Measurements from ENCODE around the gene BEX4.
A peak's percentile ranks its signal among the peaks of the same experiment; 100 is the strongest.
"Not testable (repeated sequence)": the region's sequence is repeated elsewhere in the genome, so short reads cannot be mapped to it uniquely, and the experiment has no call there.

The BEX4 gene, protein sequence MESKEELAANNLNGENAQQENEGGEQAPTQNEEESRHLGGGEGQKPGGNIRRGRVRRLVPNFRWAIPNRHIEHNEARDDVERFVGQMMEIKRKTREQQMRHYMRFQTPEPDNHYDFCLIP

DNA sequence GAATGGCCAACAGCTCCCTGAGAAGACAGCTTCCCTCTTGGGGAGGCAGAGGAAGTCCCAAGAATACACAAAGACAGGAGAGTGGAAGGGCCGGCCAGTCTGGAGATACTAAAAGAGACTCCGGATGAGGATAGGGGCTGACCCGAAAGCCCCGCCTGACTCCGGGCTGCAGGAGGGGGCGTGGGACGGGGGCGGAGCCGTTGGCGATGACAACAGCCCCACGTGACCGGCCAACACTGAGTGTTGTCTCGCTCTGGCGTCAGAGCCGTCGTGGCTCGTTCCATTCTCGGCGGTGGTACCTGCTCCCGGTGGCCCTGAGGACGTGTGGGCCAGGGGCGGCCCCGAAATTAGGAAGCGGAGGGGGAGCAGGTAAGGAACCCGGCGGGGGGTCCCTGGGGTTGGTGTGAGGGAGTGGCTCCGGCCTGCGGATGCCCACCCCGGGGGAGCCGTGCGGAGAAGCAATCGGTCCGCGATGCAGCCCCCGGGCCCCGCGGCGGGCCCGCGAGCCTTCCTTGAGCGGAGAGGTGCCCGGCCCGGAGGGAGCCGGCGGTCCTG is at the start of gene BEX4:
Gene BEX4, plus strand, starts transcription at position 239 of the 555 bp plus-strand sequence. CDS start 1,046 bp downstream, outside the sequence.
- DNase-seq (ENCODE audit: low read depth, low spot score) = peak; percentile 86

DNA sequence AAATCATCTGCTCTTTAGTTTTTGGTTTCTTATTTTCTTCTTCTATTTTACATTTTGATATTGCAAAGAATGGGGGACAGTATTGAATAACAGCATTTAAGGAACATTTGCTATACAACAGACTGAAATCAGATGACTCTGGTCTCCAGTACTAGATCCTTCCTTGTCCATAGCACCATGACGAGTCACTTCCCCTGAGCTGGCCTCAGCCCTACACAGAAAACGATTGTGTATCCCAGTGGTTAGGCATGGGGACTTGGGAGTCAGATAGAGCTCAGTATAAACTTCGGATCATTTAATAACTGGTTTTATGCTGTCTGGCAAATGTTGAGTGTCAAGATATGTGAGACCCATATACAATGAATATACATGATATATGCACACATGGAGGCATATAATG is 44.7 kb upstream of the BEX4 start:
- no peak for DNase-seq (ENCODE audit: low read depth, low spot score)

DNA sequence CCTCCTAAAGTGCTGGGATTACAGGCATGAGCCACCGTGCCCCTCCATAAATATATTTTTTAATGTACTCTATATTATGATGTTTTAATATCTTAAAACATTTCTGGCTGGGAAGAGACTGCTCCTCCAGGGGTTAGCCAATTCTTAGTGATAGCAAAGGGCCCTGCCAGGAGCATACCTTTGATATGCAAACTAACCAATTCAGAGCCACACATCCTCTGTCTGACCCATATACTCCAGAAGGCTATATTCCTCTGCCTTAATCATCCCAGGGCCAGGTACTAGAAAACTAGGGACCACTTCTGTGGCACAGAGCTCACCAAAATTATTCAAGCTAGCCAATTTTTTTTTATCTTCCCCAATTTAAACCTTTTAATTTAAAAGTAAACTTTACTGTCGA is 43.6 kb upstream of the BEX4 start:
- no peak for DNase-seq (ENCODE audit: low read depth, low spot score)

DNA sequence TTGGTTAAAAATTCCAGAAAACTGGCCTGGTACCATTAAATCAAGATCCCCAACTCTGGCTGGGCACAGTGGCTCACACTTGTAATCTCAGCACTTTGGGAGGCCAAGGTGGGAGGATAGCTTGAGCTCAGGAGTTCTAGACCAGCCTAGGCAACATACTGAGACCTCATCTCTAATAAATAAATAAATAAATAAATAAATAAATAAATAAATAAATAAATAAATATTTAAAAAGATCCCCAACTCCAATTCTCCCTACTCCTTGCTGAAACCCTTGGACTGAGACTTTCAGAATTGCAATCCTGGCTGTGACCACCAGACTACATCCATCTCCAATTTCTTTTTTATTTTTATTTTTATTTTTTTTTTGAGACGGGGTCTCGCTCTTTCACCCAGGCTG is 39.7 kb upstream of the BEX4 start:
- not testable (repeated sequence) for DNase-seq (ENCODE audit: low read depth, low spot score)

DNA sequence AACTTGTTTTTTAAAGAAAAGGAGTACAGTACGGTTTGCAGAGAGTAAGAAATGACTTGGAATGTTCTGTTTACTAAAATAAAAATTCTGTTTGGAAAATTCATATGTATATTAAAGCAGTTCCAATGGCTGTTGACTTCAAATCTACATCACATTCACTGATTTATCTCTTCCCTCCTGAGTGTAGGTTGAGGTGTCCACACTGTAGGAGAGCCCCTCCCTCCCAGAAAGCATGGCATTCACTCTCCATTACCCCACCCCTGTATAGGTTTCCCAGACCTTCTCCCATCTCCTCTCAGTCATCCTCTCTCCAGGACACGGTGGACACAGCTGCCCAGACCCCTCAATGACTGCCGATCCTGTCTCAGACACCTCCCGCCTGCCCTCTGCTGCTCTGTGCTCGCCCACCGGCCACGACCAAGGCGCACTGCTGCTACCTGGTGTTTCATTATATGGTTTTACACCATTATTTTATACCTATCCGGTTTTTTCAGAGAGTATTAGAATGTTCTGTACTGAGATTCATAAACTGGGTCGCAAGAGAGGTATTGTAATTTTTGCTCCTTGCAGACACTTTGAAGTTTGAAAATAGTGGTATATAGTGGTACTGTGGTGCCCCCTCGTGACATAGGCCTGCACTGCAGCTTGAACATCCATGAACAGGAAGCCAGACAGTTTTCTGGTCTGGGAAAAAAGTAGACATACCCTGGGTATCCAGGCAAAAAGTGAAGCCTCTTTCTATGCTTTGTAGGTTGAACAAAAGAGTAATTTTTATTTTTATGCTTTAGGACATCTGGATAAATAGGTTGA is 38.8 kb upstream of the BEX4 start:
- peak; percentile 68 for DNase-seq (ENCODE audit: low read depth, low spot score)

DNA sequence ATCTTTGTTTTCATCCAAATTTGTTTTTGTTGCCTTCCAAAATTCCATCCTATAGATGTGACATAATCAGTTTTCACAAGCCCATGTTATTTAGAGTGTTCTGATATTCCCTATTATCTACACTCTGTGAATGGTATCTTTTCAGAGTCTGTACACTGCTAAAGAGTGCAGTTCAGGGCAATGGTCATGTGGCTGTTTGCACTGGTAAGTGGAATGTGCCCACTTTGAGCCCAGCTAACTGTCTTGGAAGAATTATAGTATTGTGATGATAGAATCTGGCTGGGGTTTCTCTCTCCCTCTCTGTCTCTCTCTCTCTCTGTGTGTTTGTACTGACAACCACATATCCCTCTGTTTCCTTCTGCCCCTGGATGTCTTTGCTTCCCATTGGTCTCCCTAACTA is 37.4 kb upstream of the BEX4 start:
- no peak for DNase-seq (ENCODE audit: low read depth, low spot score)

DNA sequence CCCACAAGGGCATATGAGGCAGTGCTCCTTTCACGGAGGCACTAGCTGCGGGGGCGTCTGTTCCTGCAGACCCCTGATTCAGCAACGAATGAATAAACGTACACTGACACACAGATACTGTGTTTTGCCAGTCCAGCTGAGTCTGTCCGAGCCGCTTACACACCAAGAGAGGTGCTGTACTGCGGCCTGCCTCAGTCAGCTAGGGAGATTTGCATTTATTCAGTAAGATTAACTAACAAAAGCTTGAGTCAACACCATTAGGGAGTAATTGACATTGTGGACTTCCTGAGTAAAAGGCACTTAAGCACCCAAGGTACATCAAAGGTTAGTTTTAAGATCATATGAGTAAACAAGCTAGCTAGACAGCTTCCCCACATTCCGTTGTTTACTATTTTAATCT is 31.0 kb upstream of the BEX4 start:
- DNase-seq (ENCODE audit: low read depth, low spot score) = peak; percentile 3

DNA sequence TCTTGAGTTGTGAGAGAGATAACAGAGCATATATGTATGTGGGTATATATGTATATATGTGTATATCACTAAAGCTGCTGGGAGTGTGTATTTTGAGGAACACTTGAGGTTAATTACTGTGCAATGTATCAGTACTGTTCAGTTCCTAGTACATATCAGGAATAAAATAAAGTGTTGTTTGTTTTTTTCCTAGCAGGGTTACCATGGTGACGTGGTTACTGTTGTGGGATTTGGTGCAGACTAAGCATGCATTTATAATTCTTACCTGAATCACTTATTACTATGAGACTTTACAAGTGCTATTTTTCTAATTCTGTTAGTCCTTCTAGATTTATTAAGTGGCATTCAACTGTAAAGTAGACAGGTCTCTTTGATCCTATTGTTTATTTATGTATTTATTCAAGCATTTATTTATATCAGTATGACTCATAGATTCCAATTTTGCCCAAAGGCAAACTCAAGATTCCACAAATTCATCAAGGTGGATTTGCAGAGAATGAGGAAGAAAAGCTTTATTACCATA is 26.9 kb upstream of the BEX4 start:
- DNase-seq (ENCODE audit: low read depth, low spot score) = peak; percentile 73

DNA sequence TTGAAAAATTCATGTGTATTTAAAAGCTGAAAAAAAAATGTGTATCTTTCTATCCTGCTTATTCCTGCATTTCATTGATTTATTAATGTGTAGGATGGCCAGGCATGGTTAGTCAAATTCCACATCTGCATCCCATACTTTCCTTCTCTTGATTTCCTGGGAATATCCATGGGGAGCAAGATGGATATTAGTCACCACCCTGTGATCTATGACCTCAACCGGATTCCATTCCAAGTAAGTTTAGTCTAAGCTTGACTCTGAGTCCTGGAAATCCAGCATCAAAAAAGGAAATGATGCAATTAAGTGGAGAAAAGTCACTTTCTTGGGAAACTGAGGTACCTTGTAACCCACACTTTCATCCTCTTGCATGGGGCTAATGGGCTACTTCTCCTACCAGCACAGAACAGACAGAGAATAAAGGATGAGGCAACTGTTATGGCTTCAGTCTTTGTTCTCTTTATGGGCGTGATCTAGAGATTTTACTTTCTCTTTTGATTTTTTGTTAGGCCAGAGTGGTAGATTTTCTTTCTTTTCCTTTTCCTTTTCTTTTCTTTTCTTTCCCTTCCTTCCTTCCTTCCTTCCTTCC is 17.1 kb upstream of the BEX4 start:
- no peak for DNase-seq (ENCODE audit: low read depth, low spot score)

DNA sequence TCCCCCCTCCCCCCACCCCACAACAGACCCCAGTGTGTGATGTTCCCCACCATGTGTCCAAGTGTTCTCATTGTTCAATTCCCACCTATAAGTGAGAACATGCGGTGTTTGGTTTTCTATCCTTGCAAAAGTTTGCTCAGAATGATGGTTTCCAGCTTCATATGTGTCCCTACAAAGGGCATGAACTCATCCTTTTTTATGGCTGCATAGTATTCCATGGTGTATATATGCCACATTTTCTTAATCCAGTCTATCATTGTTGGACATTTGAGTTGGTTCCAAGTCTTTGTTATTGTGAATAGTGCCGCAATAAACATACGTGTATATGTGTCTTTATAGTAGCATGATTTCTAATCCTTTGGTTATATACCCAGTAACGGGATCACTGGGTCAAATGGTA is 16.2 kb upstream of the BEX4 start:
- DNase-seq (ENCODE audit: low read depth, low spot score) = not testable (repeated sequence)

DNA sequence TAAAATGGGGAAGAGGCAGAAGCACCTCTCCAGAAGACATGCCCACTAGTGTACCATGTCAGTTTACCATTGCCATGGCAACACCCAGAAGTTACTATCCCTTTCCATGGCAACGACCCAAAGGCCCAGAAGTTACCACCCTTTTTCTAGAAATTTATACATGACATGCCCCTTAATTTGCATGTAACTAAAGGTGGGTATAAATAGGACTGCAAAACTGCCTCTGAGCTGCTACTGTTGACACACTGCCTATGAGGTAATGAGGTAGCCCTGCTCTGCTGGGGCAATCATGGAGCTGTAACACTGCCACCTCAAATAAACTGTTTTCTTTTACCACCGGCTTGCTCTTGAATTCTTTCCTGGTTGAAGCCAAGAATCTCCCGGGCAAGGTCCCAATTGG is 13.9 kb upstream of the BEX4 start:
- no peak for DNase-seq (ENCODE audit: low read depth, low spot score)

DNA sequence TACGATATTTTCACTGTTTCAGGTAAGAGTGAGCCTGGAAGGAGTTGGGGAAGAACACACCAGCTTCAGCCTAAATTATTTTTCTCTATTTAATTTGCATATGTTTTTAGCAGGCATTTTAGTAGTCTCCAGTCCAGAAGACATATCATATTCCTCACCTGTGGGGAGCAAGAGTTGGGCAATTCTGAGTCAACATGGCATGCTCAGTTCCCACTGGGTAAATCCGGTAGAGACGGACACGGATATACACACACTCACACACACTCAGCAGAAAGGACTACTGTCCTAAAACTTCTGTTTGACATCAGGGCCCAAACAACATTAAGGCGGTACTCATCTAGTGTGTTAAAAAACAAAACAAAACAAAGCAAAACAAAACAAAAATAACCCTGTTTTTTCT is 4.9 kb upstream of the BEX4 start:
- DNase-seq (ENCODE audit: low read depth, low spot score) = no peak

DNA sequence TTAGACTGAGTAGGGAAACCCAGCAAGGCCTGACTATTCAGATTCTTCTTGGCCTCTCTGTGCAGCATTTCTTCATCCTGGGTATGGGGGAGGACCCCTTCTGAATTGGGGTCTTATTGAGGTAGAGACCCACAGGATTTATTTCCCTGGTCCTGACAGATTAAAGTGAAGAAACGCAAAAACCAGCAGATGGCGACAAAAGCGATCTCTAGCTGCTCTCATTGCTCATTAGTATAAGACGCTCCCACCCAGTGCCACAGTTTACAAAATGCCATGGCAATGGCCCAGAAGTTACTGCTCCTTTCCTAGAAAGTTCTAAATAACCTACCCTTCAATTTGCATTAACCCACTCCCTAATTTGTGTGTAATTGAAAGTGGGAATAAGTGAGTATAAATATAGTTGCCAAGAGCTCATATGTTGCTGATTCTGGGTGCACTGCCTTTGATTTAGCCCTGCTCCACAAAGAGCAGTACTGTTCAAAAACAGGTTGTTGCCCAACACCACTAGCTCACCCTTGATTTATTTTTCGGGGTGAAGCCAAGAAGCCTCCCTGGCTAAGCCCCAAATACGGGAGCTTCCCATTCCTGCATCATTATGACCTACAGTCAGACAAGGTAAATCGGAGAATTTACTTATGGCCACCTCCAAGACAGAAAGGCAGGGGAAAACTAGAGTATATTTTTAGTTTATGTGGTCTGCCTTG is 3.7 kb upstream of the BEX4 start:
- DNase-seq (ENCODE audit: low read depth, low spot score) = peak; percentile 63

DNA sequence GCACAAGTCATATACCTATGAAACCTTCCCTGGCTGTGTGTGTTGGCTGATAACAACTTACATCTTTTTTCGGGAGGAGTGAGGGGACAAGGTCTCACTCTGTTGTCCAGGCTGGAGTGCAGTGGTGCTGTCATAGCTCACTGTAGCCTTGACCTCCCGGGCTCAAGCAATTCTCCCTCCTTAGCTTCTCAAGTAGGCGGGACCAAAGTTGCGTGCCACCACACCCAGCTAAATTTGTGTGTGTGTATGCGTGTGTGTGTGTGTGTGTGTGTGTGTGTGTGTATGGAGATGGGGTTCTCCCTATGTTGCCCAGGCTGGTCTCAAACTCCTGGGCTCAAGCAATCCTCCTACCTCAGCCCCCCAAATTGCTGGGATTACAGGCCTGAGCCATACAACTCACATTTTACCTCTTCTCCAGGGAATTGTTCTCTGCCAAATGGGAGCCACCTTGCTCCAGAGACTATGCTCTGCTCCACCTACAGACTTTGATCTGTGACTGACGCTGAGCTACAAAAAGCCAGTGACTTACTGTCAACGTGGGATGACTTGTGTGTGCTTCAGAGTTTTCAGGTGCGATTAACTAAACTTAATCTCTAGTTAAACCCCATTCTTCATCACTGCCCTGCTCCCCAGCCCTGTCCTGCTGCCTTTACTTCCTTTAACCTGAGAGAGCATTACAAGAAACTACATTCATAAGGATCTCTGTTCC is 2.0 kb upstream of the BEX4 start:
- DNase-seq (ENCODE audit: low read depth, low spot score) = no peak

DNA sequence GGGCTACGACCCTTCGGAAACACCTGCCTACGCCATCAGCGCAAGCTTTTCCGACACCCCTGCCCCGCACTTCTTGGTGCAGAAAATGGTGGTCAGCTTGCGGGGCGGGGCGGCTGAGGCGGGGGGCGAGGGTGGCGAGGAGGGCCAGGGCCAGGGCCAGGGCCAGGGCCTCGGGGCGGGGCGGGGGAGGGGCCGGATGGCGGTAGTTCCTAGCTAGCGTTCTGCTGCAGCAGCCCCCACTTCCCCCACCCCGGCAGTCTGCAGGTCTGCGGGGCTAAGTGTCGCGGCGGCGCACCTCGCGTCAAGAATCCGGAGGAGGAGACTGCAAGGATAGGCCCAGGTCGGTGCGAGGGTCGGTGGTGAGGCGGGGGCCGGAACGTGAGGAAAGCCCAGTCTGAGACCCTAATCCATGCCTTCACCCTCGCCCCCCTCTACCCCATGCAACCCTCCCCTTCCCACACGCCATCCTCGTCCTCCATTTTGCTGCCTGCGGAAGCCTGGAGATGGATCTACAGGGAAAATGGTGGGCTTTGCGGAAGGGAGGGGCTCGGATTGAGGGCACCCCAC is 600 bp downstream of the BEX4 start:
- DNase-seq (ENCODE audit: low read depth, low spot score) = peak; percentile 47

DNA sequence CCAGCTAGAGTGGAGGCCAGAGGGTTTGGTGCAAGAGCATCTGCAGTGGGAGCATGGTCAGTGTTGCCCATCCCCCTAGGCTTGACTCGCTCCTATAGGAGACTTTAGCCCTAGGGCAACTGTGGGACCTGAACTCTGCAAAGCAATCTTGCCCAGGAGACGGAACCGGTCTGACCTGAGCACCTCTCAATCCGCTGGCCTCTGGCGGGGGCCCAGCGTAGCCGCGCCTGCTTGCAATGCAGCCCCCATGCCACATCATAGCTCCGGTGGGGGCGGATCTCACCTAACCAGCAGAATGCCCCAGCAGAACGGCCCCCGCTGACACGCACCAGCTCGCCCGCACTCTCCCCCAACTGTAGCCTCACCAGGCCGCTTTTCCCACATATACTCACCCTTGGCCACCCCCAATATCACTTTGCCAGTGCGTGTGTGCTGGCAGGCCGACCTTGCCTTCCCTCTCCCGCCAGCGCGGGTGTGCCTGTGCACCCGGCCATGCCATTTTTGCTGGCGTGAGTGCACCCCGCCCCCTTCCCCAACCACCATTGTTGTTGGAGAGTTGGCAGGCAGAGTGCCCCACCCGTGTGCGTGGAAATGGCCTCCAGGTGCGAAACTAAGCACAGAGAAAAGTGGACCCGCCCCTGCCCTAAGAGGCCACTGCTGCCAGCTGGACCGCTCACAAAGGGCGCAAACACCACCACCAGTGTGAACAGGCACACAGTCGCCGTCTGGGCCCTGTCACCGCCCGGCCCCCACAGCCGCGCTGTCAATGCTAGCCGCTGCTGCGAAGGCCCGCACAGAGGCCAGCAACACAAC is 5.8 kb downstream of the BEX4 start:
- DNase-seq (ENCODE audit: low read depth, low spot score) = no peak

DNA sequence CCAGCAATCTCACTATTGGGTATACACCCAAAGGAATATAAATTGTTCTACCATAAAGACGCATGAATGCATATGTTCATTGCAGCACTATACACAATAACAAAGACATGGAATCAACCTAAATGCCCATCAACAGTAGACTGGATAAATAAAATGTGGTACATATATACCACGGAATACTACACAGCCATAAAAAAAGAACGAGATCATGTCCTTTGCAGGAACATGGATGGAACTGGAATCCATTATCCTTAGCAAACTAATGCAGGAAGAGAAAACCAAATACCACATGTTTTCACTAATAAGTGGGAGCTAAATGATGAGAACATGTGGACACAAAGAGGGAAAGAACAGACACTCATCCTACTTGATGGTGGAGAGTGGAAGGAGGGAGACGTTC is 11.0 kb downstream of the BEX4 start:
- not testable (repeated sequence) for DNase-seq (ENCODE audit: low read depth, low spot score)

DNA sequence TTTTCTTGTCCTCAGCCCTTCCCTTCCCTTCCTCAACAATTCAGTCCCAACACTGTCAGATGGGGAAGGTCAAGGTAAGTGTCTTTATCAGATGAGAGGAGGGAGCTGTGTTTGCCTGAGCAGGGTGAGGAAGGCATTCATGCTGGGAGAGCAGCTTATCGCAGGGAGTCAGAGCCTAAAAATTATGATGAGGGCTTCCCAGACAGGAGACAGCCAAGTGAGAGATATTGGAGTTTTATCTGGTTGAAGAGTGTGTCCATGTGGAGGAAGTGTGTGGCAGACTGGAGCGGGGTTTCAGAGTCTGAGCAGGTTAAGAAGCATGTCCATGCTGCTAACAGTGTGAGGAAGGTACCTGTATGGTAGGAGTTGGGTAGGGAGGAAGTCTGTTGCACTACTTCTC is 18.4 kb downstream of the BEX4 start:
- no peak for DNase-seq (ENCODE audit: low read depth, low spot score)

DNA sequence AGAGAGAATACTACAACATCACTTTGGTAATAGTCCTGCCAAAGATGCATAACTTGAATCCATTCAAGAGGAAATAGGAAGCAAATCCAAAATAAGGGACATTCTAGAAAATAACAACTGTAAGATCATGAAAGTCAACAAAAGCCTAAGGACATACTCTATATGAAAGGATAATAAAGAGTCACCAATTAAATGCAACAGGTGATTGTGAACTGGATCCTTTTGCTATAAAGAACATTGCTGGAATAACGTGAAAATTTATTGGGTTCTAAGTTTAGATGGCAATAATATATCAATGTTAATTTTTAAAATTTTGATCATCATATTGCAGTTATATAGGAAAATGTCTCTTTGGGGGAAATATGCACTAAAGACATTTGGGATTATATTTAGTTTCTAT is 20.0 kb downstream of the BEX4 start:
- DNase-seq (ENCODE audit: low read depth, low spot score) = no peak

DNA sequence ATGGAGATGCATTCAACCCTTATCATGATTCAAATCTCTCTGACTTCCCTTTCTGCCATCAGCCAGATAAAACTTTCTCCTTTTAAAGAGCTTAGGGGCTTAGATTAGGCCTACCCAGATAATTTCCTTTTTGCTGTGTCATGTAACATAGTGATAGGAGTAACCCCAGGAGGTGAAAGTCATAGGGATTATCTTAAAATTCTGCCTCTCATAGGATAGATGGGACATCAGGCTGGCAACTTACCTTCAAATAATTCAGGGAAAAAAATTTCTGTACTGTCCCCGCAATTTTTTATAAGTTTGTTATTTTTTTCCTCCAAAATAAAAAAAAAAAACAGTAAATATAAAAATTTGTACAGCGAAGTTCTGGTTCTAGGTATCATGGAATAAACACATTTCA is 20.7 kb downstream of the BEX4 start:
- DNase-seq (ENCODE audit: low read depth, low spot score) = not testable (repeated sequence)
